ENCODE measurements around the gene XXYLT1. TPM values are rescaled to one million over a fixed set of nuclear protein-coding genes. Genes with fewer than 3 reads are reported as not detected.

XXYLT1 gene
- total RNA-seq, 1 experiment from 2014 or later, result 7.3 TPM

- Histone ChIP-seq H3K9me2 (replicated peaks; ENCODE audit: insufficient read depth, low read length) (no peaks in the 10 kb centered on the region), H3K36me3 (ENCODE audit: insufficient read depth, low read length) (no peaks in the 10 kb centered on the region), H3K27ac (ENCODE audit: low read length) (no peak overlapping the region), H3K79me2 (ENCODE audit: low read length) (no peaks in the 10 kb centered on the region), H3K4me1 (ENCODE audit: low read length) (peaks cover 6% of the 10 kb centered on the region; the same call in 1 of the 2 replicates), H3K4me2 (ENCODE audit: low read depth, low read length, poor library complexity, severe bottlenecking) (no peak overlapping the region), H3K9me3 (ENCODE audit: low read length) (no peaks in the 10 kb centered on the region), H3K27me3 (ENCODE audit: low read length) (no peaks in the 10 kb centered on the region), H3K9ac (ENCODE audit: low read length) (no peak overlapping the region), H4K20me1 (ENCODE audit: insufficient read depth, low read depth, low read length) (peaks cover 32% of the 10 kb centered on the region), H3K4me3 (ENCODE audit: low read length) (no peak overlapping the region), H2AFZ (ENCODE audit: low read length) (no peak overlapping the region)
- no peak for DNase-seq
Measured at GRCh38 chr3:195151866-195152541, 119.0 kb downstream of the XXYLT1 start.

DNA sequence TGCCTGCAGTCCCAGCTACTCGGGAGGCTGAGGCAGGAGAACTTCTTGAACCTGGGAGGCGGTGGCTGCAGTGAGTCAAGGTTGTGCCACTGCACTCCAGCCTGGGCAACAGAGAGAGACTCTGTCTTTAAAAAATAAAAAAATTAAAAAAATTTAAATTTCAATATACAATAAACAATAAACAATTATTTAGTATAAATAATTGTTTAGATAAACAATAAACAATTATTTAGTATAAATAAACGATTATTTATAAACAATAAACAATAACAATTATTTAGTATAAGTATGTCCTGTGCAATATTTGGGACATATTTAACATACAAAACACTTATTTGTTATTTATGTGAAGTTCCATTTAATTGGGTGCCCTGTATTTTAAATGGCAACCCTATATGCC, 119.6 kb downstream of the XXYLT1 start:
- peaks cover 38% of the 10 kb centered on the region for H4K20me1 ChIP-seq (ENCODE audit: insufficient read depth, low read depth, low read length)
- no peak overlapping the region for H2AFZ ChIP-seq (ENCODE audit: low read length)
- no peak overlapping the region for H3K4me2 ChIP-seq (ENCODE audit: low read depth, low read length, poor library complexity, severe bottlenecking)
- H3K27ac ChIP-seq (ENCODE audit: low read length), result no peak overlapping the region
- H3K4me3 ChIP-seq (ENCODE audit: low read length), result no peak overlapping the region
- no peaks in the 10 kb centered on the region for H3K79me2 ChIP-seq (ENCODE audit: low read length)
- no peaks in the 10 kb centered on the region for H3K9me2 ChIP-seq (replicated peaks; ENCODE audit: insufficient read depth, low read length)
- peaks cover 6% of the 10 kb centered on the region; the same call in 1 of the 2 replicates for H3K4me1 ChIP-seq (ENCODE audit: low read length)
- no peaks in the 10 kb centered on the region for H3K36me3 ChIP-seq (ENCODE audit: insufficient read depth, low read length)
- H3K9ac ChIP-seq (ENCODE audit: low read length), result no peak overlapping the region
- no peaks in the 10 kb centered on the region for H3K27me3 ChIP-seq (ENCODE audit: low read length)
- no peak for DNase-seq
- H3K9me3 ChIP-seq (ENCODE audit: low read length), result no peaks in the 10 kb centered on the region

DNA sequence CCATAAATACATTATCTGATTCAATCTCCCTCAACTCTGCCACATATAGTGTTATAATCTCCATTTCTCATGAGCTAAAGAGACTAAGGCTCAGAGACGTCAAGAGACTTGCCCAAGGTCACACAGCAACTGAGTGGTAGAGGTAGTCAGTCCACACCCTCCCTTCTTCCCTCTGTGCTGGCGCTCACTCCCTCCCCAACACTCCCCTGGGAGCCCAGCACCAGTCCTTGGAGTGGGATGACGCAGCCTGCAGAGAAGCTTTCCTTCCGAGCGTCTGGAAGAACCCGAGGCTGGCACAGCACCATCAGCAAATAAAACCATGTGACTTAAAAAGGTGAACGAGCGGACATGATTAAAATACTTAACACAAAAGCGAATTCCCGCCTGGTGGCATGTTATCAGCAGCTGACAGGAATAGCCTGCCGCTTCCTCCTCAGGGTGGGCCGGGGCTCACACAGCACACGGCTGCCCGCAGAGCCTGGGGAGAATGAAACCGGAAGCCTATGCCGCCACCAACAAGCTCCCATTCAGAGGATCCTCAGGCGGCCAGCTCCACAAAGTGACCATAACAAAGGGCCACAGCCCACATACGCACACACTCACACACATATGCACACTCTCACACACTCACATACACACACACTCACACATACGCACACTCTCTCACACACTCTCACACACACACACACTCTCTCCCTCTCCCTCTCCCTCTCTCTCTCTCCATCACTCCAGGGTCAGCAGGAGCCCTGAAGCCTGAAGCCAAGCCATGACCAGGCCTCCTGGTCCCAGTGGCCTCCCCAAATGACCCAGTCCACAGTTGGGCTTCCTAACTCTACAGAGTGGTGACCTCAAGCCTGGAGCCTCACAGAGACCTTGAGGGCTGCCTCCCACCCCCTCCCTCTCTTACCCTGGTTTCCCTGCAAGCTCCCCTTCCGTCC, 120.5 kb downstream of the XXYLT1 start:
- H3K9ac ChIP-seq (ENCODE audit: low read length), result no peak overlapping the region
- H4K20me1 ChIP-seq (ENCODE audit: insufficient read depth, low read depth, low read length), result peaks cover 47% of the 10 kb centered on the region
- H3K9me2 ChIP-seq (replicated peaks; ENCODE audit: insufficient read depth, low read length), result no peaks in the 10 kb centered on the region
- H3K4me1 ChIP-seq (ENCODE audit: low read length), result peaks cover 6% of the 10 kb centered on the region; the same call in 1 of the 2 replicates
- H3K9me3 ChIP-seq (ENCODE audit: low read length), result no peaks in the 10 kb centered on the region
- no peaks in the 10 kb centered on the region for H3K27me3 ChIP-seq (ENCODE audit: low read length)
- H3K36me3 ChIP-seq (ENCODE audit: insufficient read depth, low read length), result no peaks in the 10 kb centered on the region
- H2AFZ ChIP-seq (ENCODE audit: low read length), result no peak overlapping the region
- no peaks in the 10 kb centered on the region for H3K79me2 ChIP-seq (ENCODE audit: low read length)
- H3K27ac ChIP-seq (ENCODE audit: low read length), result no peak overlapping the region
- H3K4me3 ChIP-seq (ENCODE audit: low read length), result no peak overlapping the region
- H3K4me2 ChIP-seq (ENCODE audit: low read depth, low read length, poor library complexity, severe bottlenecking), result no peak overlapping the region
- DNase-seq, result no peak

DNA sequence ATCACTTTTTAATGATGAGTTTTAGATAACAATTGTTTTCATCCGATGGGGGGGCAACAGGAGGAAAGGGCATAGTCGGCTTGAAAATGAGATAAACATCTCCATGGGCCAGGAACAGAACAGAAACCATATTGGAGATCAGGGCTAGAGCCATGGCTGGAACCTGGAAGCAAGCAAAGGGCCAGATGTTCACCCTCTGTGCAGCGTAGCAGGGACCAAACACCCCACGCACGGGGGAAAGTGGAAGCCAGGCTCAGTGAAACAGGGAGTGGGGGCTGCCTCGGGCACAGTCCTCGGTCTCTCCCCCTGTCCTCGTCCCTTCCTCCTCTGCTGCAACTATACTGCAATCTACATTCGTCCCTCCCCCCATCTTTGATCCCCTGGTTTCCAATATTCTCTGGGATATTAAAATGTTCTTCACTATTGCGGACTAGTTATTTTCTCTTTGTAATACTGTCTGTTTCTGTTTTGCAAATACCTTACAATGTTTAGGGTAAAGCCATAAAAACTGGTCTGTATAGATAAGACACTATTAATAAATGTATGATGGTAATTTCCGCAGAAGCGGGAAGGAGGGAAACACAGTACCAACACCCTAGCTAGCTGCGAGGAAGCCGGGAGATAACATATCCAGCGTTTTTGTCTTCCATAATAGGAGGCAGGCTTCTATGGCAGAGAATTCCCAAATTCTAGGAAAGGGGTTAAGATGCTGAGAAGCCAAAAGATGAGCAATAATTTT, 121.5 kb downstream of the XXYLT1 start:
- no peak overlapping the region for H3K4me2 ChIP-seq (ENCODE audit: low read depth, low read length, poor library complexity, severe bottlenecking)
- H4K20me1 ChIP-seq (ENCODE audit: insufficient read depth, low read depth, low read length), result peaks cover 47% of the 10 kb centered on the region
- no peaks in the 10 kb centered on the region for H3K4me1 ChIP-seq (ENCODE audit: low read length)
- no peaks in the 10 kb centered on the region for H3K9me3 ChIP-seq (ENCODE audit: low read length)
- no peak for DNase-seq
- H2AFZ ChIP-seq (ENCODE audit: low read length), result no peak overlapping the region
- H3K9ac ChIP-seq (ENCODE audit: low read length), result no peak overlapping the region
- H3K36me3 ChIP-seq (ENCODE audit: insufficient read depth, low read length), result no peaks in the 10 kb centered on the region
- no peak overlapping the region for H3K27ac ChIP-seq (ENCODE audit: low read length)
- H3K9me2 ChIP-seq (replicated peaks; ENCODE audit: insufficient read depth, low read length), result no peaks in the 10 kb centered on the region
- H3K27me3 ChIP-seq (ENCODE audit: low read length), result no peaks in the 10 kb centered on the region
- no peaks in the 10 kb centered on the region for H3K79me2 ChIP-seq (ENCODE audit: low read length)
- H3K4me3 ChIP-seq (ENCODE audit: low read length), result no peak overlapping the region

DNA sequence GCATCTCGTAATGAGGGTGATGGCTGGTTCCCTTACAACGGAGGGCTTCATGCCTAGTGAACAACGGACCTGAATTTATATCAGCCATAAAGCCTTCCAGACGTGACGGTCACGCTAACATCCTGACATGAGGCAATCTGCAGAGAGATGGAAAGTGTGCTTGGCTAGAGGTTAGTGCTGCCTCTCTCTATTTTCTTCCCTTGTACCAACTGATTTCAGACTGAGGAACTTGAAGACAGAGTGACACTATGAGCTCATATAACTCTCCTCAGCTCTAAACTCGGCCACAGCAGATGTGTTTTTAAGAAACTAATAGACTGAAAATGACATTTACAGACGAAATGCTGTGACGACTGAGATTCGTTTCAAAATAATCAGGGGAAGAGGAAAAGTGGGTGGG, 122.4 kb downstream of the XXYLT1 start:
- Histone ChIP-seq H2AFZ (ENCODE audit: low read length) (no peak overlapping the region), H3K9ac (ENCODE audit: low read length) (no peak overlapping the region), H3K9me2 (replicated peaks; ENCODE audit: insufficient read depth, low read length) (no peaks in the 10 kb centered on the region), H3K27ac (ENCODE audit: low read length) (no peak overlapping the region), H3K4me1 (ENCODE audit: low read length) (no peaks in the 10 kb centered on the region), H4K20me1 (ENCODE audit: insufficient read depth, low read depth, low read length) (peaks cover 43% of the 10 kb centered on the region), H3K4me2 (ENCODE audit: low read depth, low read length, poor library complexity, severe bottlenecking) (no peak overlapping the region), H3K36me3 (ENCODE audit: insufficient read depth, low read length) (no peaks in the 10 kb centered on the region), H3K27me3 (ENCODE audit: low read length) (no peaks in the 10 kb centered on the region), H3K79me2 (ENCODE audit: low read length) (no peaks in the 10 kb centered on the region), H3K4me3 (ENCODE audit: low read length) (no peak overlapping the region), H3K9me3 (ENCODE audit: low read length) (no peaks in the 10 kb centered on the region)
- no peak for DNase-seq

DNA sequence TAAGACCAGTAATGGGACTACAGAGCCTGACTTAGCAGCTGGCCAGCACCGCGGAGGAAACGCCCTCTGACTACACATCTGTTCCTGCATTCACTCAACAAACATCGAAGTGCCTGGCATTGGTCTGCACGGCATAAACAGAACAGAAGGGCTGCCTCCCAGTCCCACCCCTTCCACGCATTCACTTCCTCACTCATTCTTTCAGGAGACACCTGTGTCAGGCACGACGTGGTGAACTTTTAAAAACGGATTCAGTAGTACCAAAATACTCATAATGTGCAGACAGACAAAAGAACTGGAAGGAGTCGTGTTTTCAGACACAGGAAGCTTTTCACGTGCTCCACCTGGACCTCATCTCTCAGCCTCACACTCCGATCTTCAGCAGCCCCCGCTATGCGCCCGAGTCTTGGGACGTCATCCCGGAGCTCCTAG, 123.3 kb downstream of the XXYLT1 start:
- Histone ChIP-seq H3K4me2 (ENCODE audit: low read depth, low read length, poor library complexity, severe bottlenecking) (no peak overlapping the region), H3K4me1 (ENCODE audit: low read length) (no peaks in the 10 kb centered on the region), H3K9me3 (ENCODE audit: low read length) (no peaks in the 10 kb centered on the region), H3K9me2 (replicated peaks; ENCODE audit: insufficient read depth, low read length) (no peaks in the 10 kb centered on the region), H3K36me3 (ENCODE audit: insufficient read depth, low read length) (no peaks in the 10 kb centered on the region), H4K20me1 (ENCODE audit: insufficient read depth, low read depth, low read length) (peaks cover 43% of the 10 kb centered on the region), H2AFZ (ENCODE audit: low read length) (no peak overlapping the region), H3K27me3 (ENCODE audit: low read length) (no peaks in the 10 kb centered on the region), H3K79me2 (ENCODE audit: low read length) (no peaks in the 10 kb centered on the region), H3K9ac (ENCODE audit: low read length) (no peak overlapping the region), H3K27ac (ENCODE audit: low read length) (no peak overlapping the region), H3K4me3 (ENCODE audit: low read length) (no peak overlapping the region)
- DNase-seq, result no peak

DNA sequence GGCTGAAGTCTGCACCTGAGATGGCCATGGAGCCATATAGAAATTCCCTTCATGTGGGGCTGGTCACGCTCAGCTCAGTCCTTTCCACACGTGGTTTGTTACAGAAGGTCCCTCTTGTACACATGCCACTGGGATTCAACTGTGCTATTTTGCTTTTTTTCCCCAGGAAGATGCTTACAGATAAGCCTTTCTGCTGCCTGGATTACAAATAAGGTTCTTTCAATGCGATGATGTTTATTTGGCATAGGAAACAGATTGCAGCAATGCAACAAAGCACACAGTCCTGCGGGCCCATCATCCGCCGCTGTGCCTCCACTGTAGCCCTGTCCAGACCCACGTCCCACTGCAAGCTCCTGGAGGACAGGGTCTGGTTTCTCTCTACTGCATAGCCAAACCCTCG, 124.8 kb downstream of the XXYLT1 start:
- Histone ChIP-seq H3K27ac (ENCODE audit: low read length) (no peak overlapping the region), H3K4me1 (ENCODE audit: low read length) (no peaks in the 10 kb centered on the region), H3K9me2 (replicated peaks; ENCODE audit: insufficient read depth, low read length) (no peaks in the 10 kb centered on the region), H3K4me3 (ENCODE audit: low read length) (no peak overlapping the region), H4K20me1 (ENCODE audit: insufficient read depth, low read depth, low read length) (peaks cover 38% of the 10 kb centered on the region), H3K27me3 (ENCODE audit: low read length) (no peaks in the 10 kb centered on the region), H3K79me2 (ENCODE audit: low read length) (no peaks in the 10 kb centered on the region), H3K9ac (ENCODE audit: low read length) (no peak overlapping the region), H3K9me3 (ENCODE audit: low read length) (peaks cover 6% of the 10 kb centered on the region; the same call in 1 of the 2 replicates), H3K4me2 (ENCODE audit: low read depth, low read length, poor library complexity, severe bottlenecking) (no peak overlapping the region), H3K36me3 (ENCODE audit: insufficient read depth, low read length) (no peaks in the 10 kb centered on the region), H2AFZ (ENCODE audit: low read length) (no peak overlapping the region)
- DNase-seq, result no peak

GRCh38 chr3:195145579-195145978, 125.4 kb downstream of the XXYLT1 start:
- H3K9me2 ChIP-seq (replicated peaks; ENCODE audit: insufficient read depth, low read length), result no peaks in the 10 kb centered on the region
- H3K4me1 ChIP-seq (ENCODE audit: low read length), result no peaks in the 10 kb centered on the region
- no peak for DNase-seq
- H3K27ac ChIP-seq (ENCODE audit: low read length), result no peak overlapping the region
- H3K27me3 ChIP-seq (ENCODE audit: low read length), result no peaks in the 10 kb centered on the region
- no peaks in the 10 kb centered on the region; the same call in 1 of the 2 replicates for H3K36me3 ChIP-seq (ENCODE audit: insufficient read depth, low read length)
- peaks cover 33% of the 10 kb centered on the region for H4K20me1 ChIP-seq (ENCODE audit: insufficient read depth, low read depth, low read length)
- no peak overlapping the region for H3K4me3 ChIP-seq (ENCODE audit: low read length)
- H2AFZ ChIP-seq (ENCODE audit: low read length), result no peak overlapping the region
- peaks cover 12% of the 10 kb centered on the region; the same call in 1 of the 2 replicates for H3K9me3 ChIP-seq (ENCODE audit: low read length)
- H3K4me2 ChIP-seq (ENCODE audit: low read depth, low read length, poor library complexity, severe bottlenecking), result no peak overlapping the region
- H3K9ac ChIP-seq (ENCODE audit: low read length), result no peak overlapping the region
- no peaks in the 10 kb centered on the region for H3K79me2 ChIP-seq (ENCODE audit: low read length)
